Common myeloid progenitor, CD34-positive (primary cell): ENCODE measurements around the gene SART3.
A peak's percentile ranks its signal among the peaks of the same experiment; 100 is the strongest.
"Not testable (repeated sequence)": the region's sequence is repeated elsewhere in the genome, so short reads cannot be mapped to it uniquely, and the experiment has no call there.

Source experiments
- CTCF ChIA-PET: fragments of 350-600 bp; sonication (Branson Sonifier 250); formaldehyde crosslinking; loops from one replicate; lab custom pipeline; 2021; ENCODE audit warnings: antibody characterized with exemption; lab: Charles Lee
- POLR2A ChIA-PET: fragments of 350-600 bp; sonication (Branson Sonifier 250); formaldehyde crosslinking; loops from one replicate; lab custom pipeline; 2021; ENCODE audit warnings: antibody characterized with exemption; lab: Charles Lee
- DNase-seq, 3 donors: peaks; one replicate each; pipeline versions ENCODE4 v3.0.0 to v3.0.0-alpha.2; 2013
- H3K27ac ChIP-seq, 2 experiments: 1 replicate in 1 of 2; 2 replicates in 1 of 2; pipeline ENCODE4 v1.7.0; 2013; ENCODE audit warnings: inconsistent platforms in 2 of 2, low read length in 2 of 2, mild to moderate bottlenecking in 2 of 2, low read depth in 1 of 2, moderate library complexity in 1 of 2; ENCODE audit not compliant: severe bottlenecking in 2 of 2, insufficient read depth in 1 of 2, poor library complexity in 1 of 2
- H3K27me3 ChIP-seq, 5 experiments: replicated peaks in 2 of 5; 1 replicate in 3 of 5; 2 replicates in 2 of 5; pipeline versions ENCODE4 v1.6.1 to v1.7.0; 2013; ENCODE audit warnings: low read length in 4 of 5, mild to moderate bottlenecking in 2 of 5, moderate library complexity in 2 of 5, inconsistent platforms in 1 of 5; ENCODE audit not compliant: insufficient read depth in 5 of 5, control insufficient read depth in 4 of 5
- H3K36me3 ChIP-seq, 4 experiments: 1 replicate in 2 of 4; 2 replicates in 2 of 4; pipeline versions ENCODE4 v1.6.1 to v1.7.0; 2013; ENCODE audit warnings: low read length in 3 of 4, control low read depth in 1 of 4, mild to moderate bottlenecking in 1 of 4; ENCODE audit not compliant: control insufficient read depth in 4 of 4, insufficient read depth in 4 of 4
- H3K4me1 ChIP-seq, 4 experiments: 1 replicate in 3 of 4; 2 replicates in 1 of 4; pipeline versions ENCODE4 v1.6.1 to v1.7.1; 2013; ENCODE audit warnings: low read length in 3 of 4, mild to moderate bottlenecking in 3 of 4, control low read depth in 1 of 4, inconsistent platforms in 1 of 4, moderate library complexity in 1 of 4; ENCODE audit not compliant: control insufficient read depth in 4 of 4, insufficient read depth in 4 of 4; ENCODE audit errors: control extremely low read depth in 1 of 4
- H3K4me3 ChIP-seq, 7 experiments: 1 replicate in 4 of 7; 2 replicates in 3 of 7; pipeline versions ENCODE4 v1.5.1 to v1.7.0; 2013; ENCODE audit warnings: mild to moderate bottlenecking in 7 of 7, low read length in 6 of 7, moderate library complexity in 6 of 7, inconsistent platforms in 2 of 7, low read depth in 2 of 7, control low read depth in 1 of 7; ENCODE audit not compliant: insufficient read depth in 4 of 7, control insufficient read depth in 1 of 7; ENCODE audit errors: extremely low read depth in 1 of 7
- H3K9me3 ChIP-seq, 5 experiments: 1 replicate in 4 of 5; 2 replicates in 1 of 5; pipeline versions ENCODE4 v1.6.1 to v1.7.1; 2013; ENCODE audit warnings: low read length in 4 of 5, mild to moderate bottlenecking in 2 of 5, inconsistent platforms in 1 of 5, low read depth in 1 of 5, moderate library complexity in 1 of 5; ENCODE audit not compliant: control insufficient read depth in 4 of 5, insufficient read depth in 2 of 5; ENCODE audit errors: control extremely low read depth in 1 of 5
- WGBS: methylation state at CpG from one replicate; pipeline ENCODE4 v1.1.5; 2013; ENCODE audit not compliant: insufficient coverage; 5-methylcytosine and 5-hydroxymethylcytosine counted together

SART3 gene

GRCh38 chr12:108561852-108562347 is 927 bp upstream of the SART3 start:
- CTCF ChIA-PET, result interaction anchor here (0.9 to 20.3 kb wide), 4 partner anchors 16 to 242 kb away, joined by 3 to 591 read pairs (median 9); partner anchors contain the start of gene SELPLG
- DNase-seq, result no peak
- H3K27me3 ChIP-seq, result no peaks in the 10 kb centered on the region

GRCh38 chr12:108560321-108560721 is 652 bp downstream of the SART3 start:
- H3K9me3 ChIP-seq, result no peaks in the 10 kb centered on the region
- H3K4me1 ChIP-seq, result peaks cover 29 to 57% (median 46%) of the 10 kb centered on the region in 4 experiments
- peak overlapping the region; percentile 90 to 100 (median 99) for H3K4me3 ChIP-seq
- peaks cover 4 to 33% (median 17%) of the 10 kb centered on the region in 4 experiments for H3K36me3 ChIP-seq
- ChIA-PET CTCF (interaction anchor here (1.0 to 20.3 kb wide), 7 partner anchors 10 to 391 kb away, joined by 3 to 591 read pairs (median 3); partner anchors contain the start of gene SELPLG), POLR2A (no interaction called here)
- peak overlapping the region; percentile 96 to 99 for H3K27ac ChIP-seq
- peak in 2 of 3 donors; percentile 39 to 50 for DNase-seq
- WGBS, result 1% methylated on average over 7 of the region's 12 CpGs
- no peaks in the 10 kb centered on the region for H3K27me3 ChIP-seq

More at GRCh38 chr12:108561852-108562347, 927 bp upstream of the SART3 start:
- POLR2A ChIA-PET, result interaction anchor here (0.6 to 1.6 kb wide), 2 partner anchors 56 to 277 kb away, joined by 3 to 10 read pairs; no protein-coding TSS in a partner anchor
- Histone ChIP-seq H3K4me3 (peak overlapping the region; percentile 90 to 100 (median 99)), H3K36me3 (peaks cover 4 to 31% (median 19%) of the 10 kb centered on the region in 4 experiments), H3K27ac (peak overlapping the region in 1 of 2 experiments; percentile 99), H3K9me3 (no peaks in the 10 kb centered on the region), H3K4me1 (peaks cover 41 to 72% (median 61%) of the 10 kb centered on the region in 4 experiments)
- 3% methylated on average over 18 of the region's 20 CpGs for WGBS

- H3K9me3 ChIP-seq, result no peaks in the 10 kb centered on the region
- no peak for DNase-seq
- peak overlapping the region in 6 of 7 experiments; percentile 90 to 100 (median 100) for H3K4me3 ChIP-seq
- peak overlapping the region; percentile 96 to 99 for H3K27ac ChIP-seq
- 38% methylated on average over 2 of the region's 3 CpGs for WGBS
- ChIA-PET CTCF (interaction anchor here (1.2 to 20.3 kb wide), 4 partner anchors 11 to 391 kb away, joined by 3 to 591 read pairs (median 6); partner anchors contain the start of gene SELPLG), POLR2A (no interaction called here)
- peaks cover 4 to 33% (median 17%) of the 10 kb centered on the region in 4 experiments for H3K36me3 ChIP-seq
- H3K4me1 ChIP-seq, result peaks cover 25 to 51% (median 40%) of the 10 kb centered on the region in 4 experiments
- H3K27me3 ChIP-seq, result no peaks in the 10 kb centered on the region
Observed at GRCh38 chr12:108559748-108560147, 1.2 kb downstream of the SART3 start.

GRCh38 chr12:108559007-108559655 is 1.8 kb downstream of the SART3 start:
- ChIA-PET POLR2A (no interaction called here), CTCF (interaction anchor here (0.9 to 20.3 kb wide), 5 partner anchors 10 to 63 kb away, joined by 3 to 591 read pairs (median 7); partner anchors contain the start of gene SELPLG)
- Histone ChIP-seq H3K27me3 (no peaks in the 10 kb centered on the region), H3K4me3 (peak overlapping the region in 3 of 7 experiments; percentile 90 to 100 (median 100)), H3K27ac (no peak overlapping the region), H3K9me3 (no peaks in the 10 kb centered on the region), H3K36me3 (peaks cover 2 to 27% (median 17%) of the 10 kb centered on the region in 4 experiments), H3K4me1 (peaks cover 20 to 45% (median 34%) of the 10 kb centered on the region in 4 experiments)
- no peak for DNase-seq
- 96% methylated on average over 9 of the region's 14 CpGs for WGBS

- Histone ChIP-seq H3K36me3 (peaks cover 2 to 30% (median 17%) of the 10 kb centered on the region in 4 experiments), H3K4me1 (peaks cover 6 to 30% (median 18%) of the 10 kb centered on the region in 4 experiments)
- H3K9me3 ChIP-seq, POLR2A ChIA-PET, H3K27me3 ChIP-seq, DNase-seq, H3K27ac ChIP-seq, H3K4me3 ChIP-seq: not testable (repeated sequence)
- CTCF ChIA-PET, result interaction anchor here (0.6 kb wide), 1 partner anchor 536 kb away, joined by 4 read pairs; no protein-coding TSS in a partner anchor
- 100% methylated on average over 6 of the region's 9 CpGs for WGBS
Observed at GRCh38 chr12:108555383-108555782, 5.6 kb downstream of the SART3 start.

- peaks cover 7 to 33% (median 21%) of the 10 kb centered on the region in 4 experiments for H3K36me3 ChIP-seq
- ChIA-PET POLR2A (no interaction called here), CTCF (no interaction called here)
- H3K27me3 ChIP-seq, result no peaks in the 10 kb centered on the region
- 100% methylated on average over 3 of the region's 5 CpGs for WGBS
- H3K9me3 ChIP-seq, result no peaks in the 10 kb centered on the region
- H3K4me1 ChIP-seq, result peaks cover 0 to 15% (median 6%) of the 10 kb centered on the region in 4 experiments
- no peak overlapping the region for H3K27ac ChIP-seq
- H3K4me3 ChIP-seq, result no peak overlapping the region
- no peak for DNase-seq
Observed at GRCh38 chr12:108553799-108554198, 7.2 kb downstream of the SART3 start.
